Neuron (in vitro differentiated cells): ENCODE data around the gene SLC26A6.

Source experiments
- H2AFZ ChIP-seq: one replicate; pipeline ENCODE4 v1.6.1; 2013; ENCODE audit warnings: low read depth, mild to moderate bottlenecking, inconsistent platforms, low read length, moderate library complexity
- H3K27me3 ChIP-seq: one replicate; pipeline ENCODE4 v1.6.1; 2013; ENCODE audit warnings: low read length; ENCODE audit not compliant: insufficient read depth
- H3K36me3 ChIP-seq: one replicate; pipeline ENCODE4 v1.6.1; 2013; ENCODE audit warnings: low read length; ENCODE audit not compliant: insufficient read depth
- H3K4me1 ChIP-seq: one replicate; pipeline ENCODE4 v1.6.1; 2013; ENCODE audit warnings: low read length; ENCODE audit not compliant: insufficient read depth
- H3K4me3 ChIP-seq: 2 replicates; pipeline ENCODE4 v1.5.1; 2013; ENCODE audit warnings: mild to moderate bottlenecking, low read length, moderate library complexity
- H3K9me3 ChIP-seq: one replicate; pipeline ENCODE4 v1.6.1; 2013; ENCODE audit warnings: low read length

The SLC26A6 gene

DNA sequence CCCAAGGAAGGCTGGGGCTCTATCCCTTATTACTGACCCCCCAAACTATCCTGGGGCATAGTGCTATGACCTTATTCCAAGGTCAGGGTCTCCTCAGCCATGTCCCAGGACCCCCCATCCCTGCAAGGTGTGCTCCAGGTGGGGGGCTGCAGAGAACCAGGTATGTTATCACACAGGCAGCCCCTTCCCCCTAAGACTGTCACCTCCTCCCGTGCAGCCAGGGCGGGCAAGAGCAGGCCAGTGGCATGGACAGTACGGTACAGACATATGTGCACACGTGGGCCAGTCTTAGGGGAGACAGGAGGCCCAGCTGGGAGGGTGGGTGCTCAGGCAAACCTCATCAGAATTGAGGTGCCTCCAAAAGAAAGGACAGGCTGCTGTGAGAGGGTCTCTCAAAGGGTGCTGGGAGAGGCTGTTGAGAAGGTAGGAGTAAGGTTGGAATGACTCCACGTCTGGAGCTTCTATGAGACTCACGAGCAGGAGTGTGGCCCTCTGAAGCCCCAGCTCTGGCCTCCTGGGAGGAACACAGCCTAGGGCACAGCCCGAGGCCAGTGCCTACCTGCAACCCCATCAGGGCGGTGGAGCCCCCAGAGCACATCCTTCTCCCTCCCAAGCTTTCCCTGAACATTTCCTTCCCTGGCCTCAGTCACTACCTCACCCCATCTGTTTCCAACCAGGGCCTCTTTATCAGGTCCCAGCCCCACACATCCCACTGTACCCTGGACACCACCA, 38.4 kb downstream of the SLC26A6 start:
- Histone ChIP-seq H3K9me3 (no peaks in the 10 kb centered on the region), H3K4me1 (no peaks in the 10 kb centered on the region), H2AFZ (no peak overlapping the region), H3K4me3 (no peak overlapping the region), H3K36me3 (peaks cover 47% of the 10 kb centered on the region), H3K27me3 (no peaks in the 10 kb centered on the region)

- no peaks in the 10 kb centered on the region for H3K9me3 ChIP-seq
- no peaks in the 10 kb centered on the region for H3K27me3 ChIP-seq
- H3K4me3 ChIP-seq, result no peak overlapping the region
- H3K36me3 ChIP-seq, result peaks cover 40% of the 10 kb centered on the region
- no peaks in the 10 kb centered on the region for H3K4me1 ChIP-seq
- no peak overlapping the region for H2AFZ ChIP-seq
Measured at GRCh38 chr3:48596157-48596556, 39.1 kb downstream of the SLC26A6 start.

DNA sequence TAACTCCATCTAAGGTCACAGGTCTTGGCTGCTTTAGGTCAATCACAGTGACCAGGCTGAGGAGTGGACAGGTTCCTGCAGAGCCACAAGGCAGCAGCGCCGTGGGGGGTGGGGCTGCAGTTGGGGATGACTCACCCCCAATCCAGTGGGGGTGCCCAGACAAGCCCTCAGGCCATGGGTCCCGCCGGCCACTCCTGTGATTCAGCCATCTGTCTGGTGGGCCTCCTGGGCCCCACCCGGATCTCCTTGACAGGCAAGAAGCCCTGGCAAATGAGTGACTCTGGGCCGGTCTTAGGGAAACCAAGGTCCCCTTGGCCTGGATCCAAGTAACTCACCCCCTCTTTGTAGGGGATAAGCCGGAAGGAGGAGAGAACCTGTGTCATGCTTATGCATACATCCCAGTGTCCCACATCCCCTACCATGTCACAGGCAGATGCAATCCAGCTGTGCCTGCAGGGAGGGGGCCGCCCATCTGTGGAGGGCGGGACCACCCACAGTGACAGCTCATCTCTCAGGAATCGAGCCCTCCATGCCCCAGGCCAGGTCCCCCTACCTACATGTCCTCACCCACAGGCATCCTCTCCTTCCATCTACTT, 39.6 kb downstream of the SLC26A6 start:
- Histone ChIP-seq H3K4me3 (no peak overlapping the region), H2AFZ (no peak overlapping the region), H3K36me3 (peaks cover 34% of the 10 kb centered on the region), H3K27me3 (no peaks in the 10 kb centered on the region), H3K4me1 (no peaks in the 10 kb centered on the region), H3K9me3 (no peaks in the 10 kb centered on the region)

DNA sequence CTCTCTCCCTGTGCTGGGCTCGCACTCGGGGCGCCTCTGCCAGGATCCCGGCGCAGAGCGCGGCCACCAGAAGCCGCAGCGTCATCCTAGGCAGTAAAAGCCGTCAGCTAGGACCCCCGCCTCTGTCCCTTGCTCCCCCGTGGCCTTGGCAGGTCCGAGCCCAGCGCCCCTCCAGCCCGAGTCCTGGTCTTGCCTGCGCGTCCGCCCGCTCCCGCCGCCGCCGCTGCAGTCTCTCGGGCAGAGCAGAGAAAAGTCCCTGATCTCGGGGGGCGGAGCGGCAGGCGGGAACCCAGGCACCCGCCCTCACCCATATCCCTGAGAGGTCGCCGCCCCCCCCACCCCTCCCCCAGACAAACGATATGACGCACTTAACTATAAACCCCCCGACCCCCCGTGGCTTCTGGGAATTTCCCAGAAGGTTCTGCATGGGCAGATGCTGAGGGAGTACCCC, 40.2 kb downstream of the SLC26A6 start, which contains the start of gene COL7A1:
COL7A1 (minus strand) TSS at position 255 of the 451 bp plus-strand sequence; CDS start at position 85, 170 bp downstream.
- Histone ChIP-seq H3K27me3 (no peaks in the 10 kb centered on the region), H3K4me1 (no peaks in the 10 kb centered on the region), H2AFZ (no peak within 1 kb of the TSS), H3K9me3 (no peaks in the 10 kb centered on the region), H3K4me3 (no peak within 1 kb of the TSS), H3K36me3 (peaks cover 29% of the 10 kb centered on the region)

- H2AFZ ChIP-seq, result no peak overlapping the region
- no peaks in the 10 kb centered on the region for H3K9me3 ChIP-seq
- H3K4me3 ChIP-seq, result no peak overlapping the region
- peaks cover 24% of the 10 kb centered on the region for H3K36me3 ChIP-seq
- no peaks in the 10 kb centered on the region for H3K27me3 ChIP-seq
- H3K4me1 ChIP-seq, result no peaks in the 10 kb centered on the region
Measured at GRCh38 chr3:48594417-48595049, 40.7 kb downstream of the SLC26A6 start.

GRCh38 chr3:48593337-48593736, 41.9 kb downstream of the SLC26A6 start:
- H3K27me3 ChIP-seq, result no peaks in the 10 kb centered on the region
- no peaks in the 10 kb centered on the region for H3K4me1 ChIP-seq
- no peak overlapping the region for H2AFZ ChIP-seq
- peaks cover 12% of the 10 kb centered on the region for H3K36me3 ChIP-seq
- no peaks in the 10 kb centered on the region for H3K9me3 ChIP-seq
- H3K4me3 ChIP-seq, result no peak overlapping the region

DNA sequence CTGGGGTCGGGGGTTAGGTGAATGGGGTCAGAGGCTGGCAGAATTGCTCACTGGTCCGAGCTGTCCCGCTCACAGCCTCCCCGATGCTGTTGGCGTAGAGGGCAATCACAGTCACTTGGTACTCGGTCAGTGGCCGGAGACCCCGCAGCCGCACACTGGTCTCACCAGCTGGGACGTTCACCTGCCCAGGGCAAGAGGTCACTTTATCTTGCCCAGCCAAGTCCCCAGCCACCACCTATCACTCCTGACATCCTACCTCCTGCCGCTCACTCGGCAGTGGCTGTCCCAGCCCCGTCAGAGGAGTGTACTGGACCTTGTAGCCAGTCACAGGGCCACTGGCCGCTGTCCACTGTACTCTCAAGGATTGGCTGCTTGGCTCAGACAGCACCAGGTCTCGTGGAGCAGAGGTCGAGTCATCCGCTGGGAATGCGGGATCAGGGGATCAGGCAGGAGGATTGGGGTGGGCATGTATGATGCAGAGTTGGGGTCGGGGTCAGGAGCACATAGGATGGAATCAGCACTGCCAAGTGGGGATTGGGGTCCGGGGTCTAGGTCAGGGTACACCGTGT, 42.7 kb downstream of the SLC26A6 start:
- Histone ChIP-seq H3K27me3 (no peaks in the 10 kb centered on the region), H2AFZ (no peak overlapping the region)

DNA sequence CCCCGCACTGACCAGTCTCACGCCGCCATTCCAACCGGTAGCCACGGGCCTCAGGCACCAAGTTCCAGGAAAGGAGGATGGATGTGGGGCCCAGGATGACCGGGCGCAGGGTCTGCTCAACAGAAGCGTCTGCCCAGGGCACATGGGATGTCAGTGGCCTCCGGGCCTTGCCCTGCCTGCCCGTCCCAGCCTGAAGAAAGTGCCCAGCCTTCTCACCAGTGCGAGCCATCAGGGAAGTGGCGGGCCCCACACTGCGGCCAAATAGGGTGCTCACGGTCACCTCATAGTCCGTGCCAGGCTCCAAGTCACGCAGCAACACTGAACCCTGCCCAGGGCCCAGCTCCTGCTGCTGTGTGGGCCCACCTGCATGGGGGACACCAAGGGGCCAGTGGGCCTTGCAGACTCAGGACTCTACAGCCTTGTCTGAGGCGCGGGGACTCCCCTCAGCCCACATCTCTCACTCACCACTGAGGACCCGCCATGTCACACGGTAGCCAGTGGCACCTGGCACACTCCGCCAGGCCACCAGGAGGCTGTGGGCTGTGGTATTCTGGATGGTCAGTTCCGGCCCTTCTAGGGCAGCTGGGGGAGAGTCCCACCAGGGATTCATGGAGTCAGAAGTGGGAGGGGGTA, 43.3 kb downstream of the SLC26A6 start:
- Histone ChIP-seq H3K27me3 (no peaks in the 10 kb centered on the region), H3K4me1 (no peaks in the 10 kb centered on the region), H3K36me3 (no peaks in the 10 kb centered on the region), H3K9me3 (no peaks in the 10 kb centered on the region), H2AFZ (no peak overlapping the region), H3K4me3 (no peak overlapping the region)

More for the DNA sequence above, 42.7 kb downstream of the SLC26A6 start:
- H3K4me3 ChIP-seq, result no peak overlapping the region
- H3K36me3 ChIP-seq, result peaks cover 4% of the 10 kb centered on the region
- H3K9me3 ChIP-seq, result no peaks in the 10 kb centered on the region
- H3K4me1 ChIP-seq, result no peaks in the 10 kb centered on the region

DNA sequence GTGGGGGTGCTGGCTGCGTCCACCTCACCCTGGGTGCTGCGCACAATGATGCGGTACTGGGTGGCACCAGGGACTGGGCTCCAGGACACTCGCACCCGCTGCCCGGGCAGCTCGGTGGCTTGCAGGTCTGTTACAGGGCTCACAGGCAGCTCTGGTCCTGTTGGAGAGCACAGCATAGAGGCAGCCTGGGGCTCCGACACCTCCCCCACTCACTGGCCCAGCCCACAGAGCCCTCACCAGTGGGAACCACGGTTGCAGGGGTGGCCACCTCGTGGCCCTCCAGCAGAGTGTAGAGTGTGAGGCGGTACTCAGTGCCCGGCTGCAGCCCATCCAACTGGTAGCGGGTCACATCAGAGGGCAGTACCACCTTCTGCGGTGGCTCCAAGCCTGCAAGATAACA, 43.8 kb downstream of the SLC26A6 start:
- Histone ChIP-seq H2AFZ (no peak overlapping the region), H3K27me3 (no peaks in the 10 kb centered on the region), H3K36me3 (peaks cover under 1% of the 10 kb centered on the region), H3K4me3 (no peak overlapping the region), H3K9me3 (no peaks in the 10 kb centered on the region), H3K4me1 (no peaks in the 10 kb centered on the region)

- Histone ChIP-seq H3K27me3 (no peaks in the 10 kb centered on the region), H3K4me3 (no peak overlapping the region), H3K9me3 (peaks cover 4% of the 10 kb centered on the region), H3K36me3 (peaks cover 4% of the 10 kb centered on the region), H3K4me1 (no peaks in the 10 kb centered on the region), H2AFZ (no peak overlapping the region)
Measured at GRCh38 chr3:48588230-48588629, 47.0 kb downstream of the SLC26A6 start.

GRCh38 chr3:48587686-48588085, 47.6 kb downstream of the SLC26A6 start:
- Histone ChIP-seq H3K36me3 (peaks cover 4% of the 10 kb centered on the region), H2AFZ (no peak overlapping the region)

DNA sequence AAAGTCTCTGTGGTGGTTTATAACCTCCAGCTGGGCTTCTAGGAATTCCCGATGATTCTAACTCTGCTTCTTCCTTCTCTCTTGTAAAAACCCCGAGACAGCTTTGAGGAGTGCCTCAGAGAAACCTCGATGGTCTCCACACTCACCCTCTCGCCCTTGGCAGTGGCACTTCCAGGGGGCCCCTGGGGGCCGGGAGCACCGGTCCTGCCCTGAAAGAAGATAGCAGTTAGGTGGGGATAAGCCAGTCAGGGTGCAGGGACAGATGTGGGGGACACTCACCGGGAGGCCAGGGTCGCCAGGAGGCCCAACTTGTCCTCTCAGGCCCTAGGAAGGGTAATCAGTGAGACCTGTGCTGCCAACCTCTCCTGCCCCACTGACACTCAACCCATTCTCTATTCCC, 49.9 kb downstream of the SLC26A6 start:
- Histone ChIP-seq H3K9me3 (peaks cover 7% of the 10 kb centered on the region), H3K4me3 (no peak overlapping the region), H3K4me1 (peaks cover 9% of the 10 kb centered on the region), H3K36me3 (peaks cover 4% of the 10 kb centered on the region), H3K27me3 (no peaks in the 10 kb centered on the region), H2AFZ (no peak overlapping the region)

More at GRCh38 chr3:48587686-48588085, 47.6 kb downstream of the SLC26A6 start:
- H3K9me3 ChIP-seq, result peaks cover 4% of the 10 kb centered on the region
- no peaks in the 10 kb centered on the region for H3K27me3 ChIP-seq
- H3K4me1 ChIP-seq, result no peaks in the 10 kb centered on the region
- H3K4me3 ChIP-seq, result no peak overlapping the region

GRCh38 chr3:48584836-48585235, 50.4 kb downstream of the SLC26A6 start:
- Histone ChIP-seq H3K27me3 (no peaks in the 10 kb centered on the region), H2AFZ (no peak overlapping the region), H3K4me1 (peaks cover 9% of the 10 kb centered on the region), H3K4me3 (no peak overlapping the region), H3K9me3 (peaks cover 7% of the 10 kb centered on the region), H3K36me3 (peaks cover 4% of the 10 kb centered on the region)
